Non-pigmented ciliary epithelial cell (primary cell): ENCODE measurements around the gene SCLT1.

Experiments
- DNase-seq: peaks from one replicate; pipeline ENCODE4 v3.0.0-alpha.2; 2010; ENCODE audit warnings: low read depth

SCLT1 gene

GRCh38 chr4:128840711-128841318, 252.5 kb downstream of the SCLT1 start:
- no peak for DNase-seq

DNA sequence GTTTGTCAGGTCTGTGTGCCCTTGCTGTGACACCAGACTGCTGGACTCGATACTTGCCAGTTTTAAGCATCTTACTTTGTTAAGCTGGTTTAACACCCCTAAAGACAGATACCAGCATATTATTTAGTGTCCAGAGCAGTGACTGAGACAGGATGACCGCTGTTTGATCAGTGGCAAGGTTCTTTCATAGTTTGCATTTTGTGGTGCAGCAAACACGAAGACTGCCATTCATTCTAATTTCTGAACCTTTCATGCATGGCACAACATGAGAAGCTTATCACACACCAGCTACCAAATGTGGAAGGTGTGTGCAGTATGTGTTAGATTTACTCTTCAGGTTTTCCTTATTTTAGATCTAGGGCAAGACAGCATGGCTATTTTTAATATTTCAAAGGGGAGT, 255.7 kb downstream of the SCLT1 start:
- no peak for DNase-seq

GRCh38 chr4:128837198-128837597, 256.1 kb downstream of the SCLT1 start:
- no peak for DNase-seq

GRCh38 chr4:128835498-128836222, 257.7 kb downstream of the SCLT1 start:
- no peak for DNase-seq
